SK-N-DZ (cell line): Measurements from ENCODE around the gene NOD2. TPM values are rescaled to one million over a fixed set of nuclear protein-coding genes. Genes with fewer than 3 reads are reported as not detected.

Experiments used
- DNase-seq: peaks from one replicate; pipeline ENCODE4 v3.0.0-alpha.2; 2015; ENCODE audit warnings: low spot score
- polyA plus RNA-seq, 2 experiments: library from polyadenylated mRNA; depleted of rRNA; stranded (reverse); fragments of >200 nt; gene quantifications; 2 replicates each; pipeline ENCODE4 v1.2.3, GENCODE V29; 2014

The NOD2 gene
- polyA plus RNA-seq (2014; cell fraction: cytosol; rRNA removed): 0.13 TPM in 1 of 2 replicates, not detected in the other
- polyA plus RNA-seq (2014; cell fraction: nucleus; rRNA removed): 0.07 TPM in 1 of 2 replicates, not detected in the other

GRCh38 chr16:50692999-50693781 lies at the start of gene NOD2:
NOD2 (plus strand) TSS chr16:50693606; CDS start chr16:50699496, 5,890 bp downstream.
- DNase-seq: no peak

GRCh38 chr16:50644245-50644644 lies 49.2 kb upstream of the NOD2 start:
- no peak for DNase-seq

GRCh38 chr16:50644729-50645128 lies 48.7 kb upstream of the NOD2 start:
- DNase-seq: no peak

- no peak for DNase-seq
These were observed 47.7 kb upstream of the NOD2 start for GRCh38 chr16:50645563-50646220.

GRCh38 chr16:50646345-50646744 lies 47.1 kb upstream of the NOD2 start:
- no peak for DNase-seq

- DNase-seq: peak; percentile 31
These were observed 41.5 kb upstream of the NOD2 start for GRCh38 chr16:50651835-50652438.

- peak; percentile 91 for DNase-seq
These were observed 40.5 kb upstream of the NOD2 start for GRCh38 chr16:50652836-50653425.

GRCh38 chr16:50653633-50654519 lies 39.5 kb upstream of the NOD2 start:
- peak; percentile 47 for DNase-seq

- DNase-seq: no peak
These were observed 37.8 kb upstream of the NOD2 start for GRCh38 chr16:50655558-50656055.

- DNase-seq: no peak
These were observed 36.2 kb upstream of the NOD2 start for GRCh38 chr16:50657241-50657640.

- no peak for DNase-seq
These were observed 33.6 kb upstream of the NOD2 start for GRCh38 chr16:50659806-50660205.

- DNase-seq: no peak
These were observed 31.0 kb upstream of the NOD2 start for GRCh38 chr16:50662306-50662940.

GRCh38 chr16:50664270-50664669 lies 29.1 kb upstream of the NOD2 start:
- DNase-seq: no peak

GRCh38 chr16:50665128-50665878 lies 28.1 kb upstream of the NOD2 start:
- DNase-seq: peak; percentile 60

- no peak for DNase-seq
These were observed 26.5 kb upstream of the NOD2 start for GRCh38 chr16:50666658-50667496.

GRCh38 chr16:50667497-50668367 lies 25.7 kb upstream of the NOD2 start:
- no peak for DNase-seq

- DNase-seq: no peak
These were observed 24.9 kb upstream of the NOD2 start for GRCh38 chr16:50668368-50669008.
